Upper lobe of left lung (tissue), 4 donors: Measurements from ENCODE around the gene SCG5.
"Not testable (repeated sequence)": the region's sequence is repeated elsewhere in the genome, so short reads cannot be mapped to it uniquely, and the experiment has no call there.

ENCODE experiments used
- EP300 ChIP-seq, 4 donors: sonication (generic); formaldehyde crosslinking; IDR thresholded peaks; one replicate each; pipeline ENCODE4 v1.5.1; 2017; ENCODE audit warnings: antibody characterized with exemption in 4 of 4, control low read depth in 2 of 4
- TF ChIP-seq, protein P1 (sequence below), 6 experiments: fragments of 450-650 bp in 4 of 6; fragments of 200-600 bp in 2 of 6; sonication (generic) in 2 of 6; IDR thresholded peaks; one replicate each; pipeline ENCODE4 v1.5.1; 2016 to 2019; ENCODE audit warnings: antibody characterized with exemption in 6 of 6

DNA sequence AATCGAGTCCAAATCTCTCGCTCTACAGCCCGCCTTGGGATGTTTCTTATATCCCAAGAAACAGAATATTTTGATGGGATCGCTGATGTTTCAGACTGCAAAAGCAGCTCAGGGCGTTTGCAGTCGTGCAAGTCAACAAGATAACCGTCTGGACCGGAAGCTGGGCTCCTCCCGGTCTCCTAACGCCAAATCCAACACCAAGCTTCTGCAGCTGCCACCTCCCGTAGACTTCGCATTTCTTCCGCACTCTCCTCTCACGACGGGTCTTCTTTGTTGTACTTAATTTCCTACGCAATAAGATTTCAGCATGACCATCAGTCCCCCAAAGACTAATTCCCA lies 26.8 kb upstream of the SCG5 start:
- TF ChIP-seq, protein P1, sequence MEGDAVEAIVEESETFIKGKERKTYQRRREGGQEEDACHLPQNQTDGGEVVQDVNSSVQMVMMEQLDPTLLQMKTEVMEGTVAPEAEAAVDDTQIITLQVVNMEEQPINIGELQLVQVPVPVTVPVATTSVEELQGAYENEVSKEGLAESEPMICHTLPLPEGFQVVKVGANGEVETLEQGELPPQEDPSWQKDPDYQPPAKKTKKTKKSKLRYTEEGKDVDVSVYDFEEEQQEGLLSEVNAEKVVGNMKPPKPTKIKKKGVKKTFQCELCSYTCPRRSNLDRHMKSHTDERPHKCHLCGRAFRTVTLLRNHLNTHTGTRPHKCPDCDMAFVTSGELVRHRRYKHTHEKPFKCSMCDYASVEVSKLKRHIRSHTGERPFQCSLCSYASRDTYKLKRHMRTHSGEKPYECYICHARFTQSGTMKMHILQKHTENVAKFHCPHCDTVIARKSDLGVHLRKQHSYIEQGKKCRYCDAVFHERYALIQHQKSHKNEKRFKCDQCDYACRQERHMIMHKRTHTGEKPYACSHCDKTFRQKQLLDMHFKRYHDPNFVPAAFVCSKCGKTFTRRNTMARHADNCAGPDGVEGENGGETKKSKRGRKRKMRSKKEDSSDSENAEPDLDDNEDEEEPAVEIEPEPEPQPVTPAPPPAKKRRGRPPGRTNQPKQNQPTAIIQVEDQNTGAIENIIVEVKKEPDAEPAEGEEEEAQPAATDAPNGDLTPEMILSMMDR (IDR thresholded peaks at IDR 0.05): not testable (repeated sequence)
- not testable (repeated sequence) for TF ChIP-seq EP300 (IDR thresholded peaks at IDR 0.05)
